GM12872 (cell line): ENCODE data around the gene MRPL16.

ENCODE experiments used
- TF ChIP-seq, protein P1 (sequence below): IDR thresholded peaks from 3 replicates; pipeline ENCODE4 v1.5.1; 2011; ENCODE audit warnings: low read depth, mild to moderate bottlenecking, low read length, moderate library complexity; ENCODE audit not compliant: insufficient read depth

MRPL16 gene

DNA sequence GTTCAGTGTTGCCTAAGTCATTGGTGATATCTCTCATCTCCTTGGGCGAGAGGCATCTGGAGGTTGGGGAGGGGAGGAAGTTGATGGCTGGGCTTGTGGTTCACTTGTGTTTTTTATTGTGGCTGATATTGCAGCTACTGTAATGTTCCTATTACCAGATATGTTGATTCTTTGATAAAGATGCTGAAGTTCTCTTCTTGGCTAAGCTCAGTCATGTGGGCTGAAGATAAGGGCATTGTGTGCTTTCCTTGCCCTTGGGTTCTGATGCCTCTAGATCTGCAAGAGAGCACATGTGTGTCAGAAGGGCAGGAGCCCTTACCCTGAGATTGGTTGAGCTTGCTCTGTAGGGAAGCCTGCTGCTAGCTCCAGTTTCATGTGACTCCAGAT lies 43.4 kb downstream of the MRPL16 start:
- TF ChIP-seq, protein P1, sequence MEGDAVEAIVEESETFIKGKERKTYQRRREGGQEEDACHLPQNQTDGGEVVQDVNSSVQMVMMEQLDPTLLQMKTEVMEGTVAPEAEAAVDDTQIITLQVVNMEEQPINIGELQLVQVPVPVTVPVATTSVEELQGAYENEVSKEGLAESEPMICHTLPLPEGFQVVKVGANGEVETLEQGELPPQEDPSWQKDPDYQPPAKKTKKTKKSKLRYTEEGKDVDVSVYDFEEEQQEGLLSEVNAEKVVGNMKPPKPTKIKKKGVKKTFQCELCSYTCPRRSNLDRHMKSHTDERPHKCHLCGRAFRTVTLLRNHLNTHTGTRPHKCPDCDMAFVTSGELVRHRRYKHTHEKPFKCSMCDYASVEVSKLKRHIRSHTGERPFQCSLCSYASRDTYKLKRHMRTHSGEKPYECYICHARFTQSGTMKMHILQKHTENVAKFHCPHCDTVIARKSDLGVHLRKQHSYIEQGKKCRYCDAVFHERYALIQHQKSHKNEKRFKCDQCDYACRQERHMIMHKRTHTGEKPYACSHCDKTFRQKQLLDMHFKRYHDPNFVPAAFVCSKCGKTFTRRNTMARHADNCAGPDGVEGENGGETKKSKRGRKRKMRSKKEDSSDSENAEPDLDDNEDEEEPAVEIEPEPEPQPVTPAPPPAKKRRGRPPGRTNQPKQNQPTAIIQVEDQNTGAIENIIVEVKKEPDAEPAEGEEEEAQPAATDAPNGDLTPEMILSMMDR = no peak

DNA sequence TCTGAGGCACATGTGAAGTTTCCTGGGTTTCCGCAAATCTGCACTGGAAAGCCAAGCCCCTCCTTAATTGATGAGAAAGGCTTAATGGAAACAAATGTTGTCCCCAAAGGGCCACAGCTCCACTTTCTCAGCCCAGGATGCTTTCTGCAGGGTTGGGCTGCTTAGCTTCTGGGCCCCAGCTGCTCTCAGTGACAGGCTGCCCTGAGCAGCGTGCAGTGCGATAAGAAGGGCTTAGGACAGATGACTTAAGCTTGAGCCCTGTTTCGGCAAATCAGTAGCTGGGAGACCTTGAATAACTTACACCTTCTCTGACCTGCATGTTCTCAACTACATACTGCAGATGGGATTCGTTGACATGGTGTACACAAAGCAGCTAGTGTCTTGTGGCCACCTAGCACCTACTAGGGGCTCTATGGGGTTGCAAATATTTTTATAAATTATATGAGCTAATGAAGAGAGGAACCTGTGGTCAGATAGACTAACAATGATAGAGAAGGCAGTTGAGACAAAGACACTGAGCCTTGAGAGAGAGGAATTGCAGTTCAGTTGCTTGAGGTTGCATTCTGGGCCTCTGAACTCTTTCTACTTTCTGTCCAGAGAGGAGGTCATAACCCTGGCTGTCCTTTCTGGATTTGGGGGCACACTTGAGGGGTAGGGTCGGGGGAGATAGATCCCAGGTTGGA lies 43.9 kb downstream of the MRPL16 start:
- TF ChIP-seq, protein P1 = no peak

DNA sequence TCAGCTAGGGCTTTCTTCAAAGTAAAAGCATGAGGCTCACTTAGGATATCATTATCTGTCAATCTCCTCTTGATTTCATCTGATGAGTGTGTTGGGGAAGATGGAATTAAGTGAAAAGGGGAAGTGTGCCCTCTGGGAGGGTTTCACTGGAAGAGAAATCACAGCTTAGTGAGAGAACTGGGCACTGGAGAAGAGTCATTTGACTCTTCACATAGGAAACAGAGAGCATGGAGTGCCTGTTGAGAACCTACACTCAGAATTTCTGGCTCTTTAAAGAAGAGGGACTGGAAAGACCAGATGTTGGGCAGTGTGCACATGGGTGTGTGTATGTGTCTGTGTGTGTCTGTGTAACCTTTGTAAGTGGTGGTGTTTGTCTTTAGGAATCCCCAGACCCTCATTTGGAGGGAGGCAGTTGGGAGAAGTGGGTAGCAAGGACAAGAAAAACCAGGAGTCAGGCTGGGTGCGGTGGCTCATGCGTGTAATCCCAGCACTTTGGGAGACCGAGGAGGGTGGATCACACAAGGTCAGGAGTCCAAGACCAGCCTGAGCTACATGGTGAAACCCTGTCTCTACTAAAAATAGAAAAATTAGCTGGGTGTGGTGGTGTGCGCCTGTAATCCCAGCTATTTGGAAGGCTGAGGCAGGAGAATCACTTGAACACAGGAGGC lies 45.4 kb downstream of the MRPL16 start:
- TF ChIP-seq, protein P1 = no peak

DNA sequence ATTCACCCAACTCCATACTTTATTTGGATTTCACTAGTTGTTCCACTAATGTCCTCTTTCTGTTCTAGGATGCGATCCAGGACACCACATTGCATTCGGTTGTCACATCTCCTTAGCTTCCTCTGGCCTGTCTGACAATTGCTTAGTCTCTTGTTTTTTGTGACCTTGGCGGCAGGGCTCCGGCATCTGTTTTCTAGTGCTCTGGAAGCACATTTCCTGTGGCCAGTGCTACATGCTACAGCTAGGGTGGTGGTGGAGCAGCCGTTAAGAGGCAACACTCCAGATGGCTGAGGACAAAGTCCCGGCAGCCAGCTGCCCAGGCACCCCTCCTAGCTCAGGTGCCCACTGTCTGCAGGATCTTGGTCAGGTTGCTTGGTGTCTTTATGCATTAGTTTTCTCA lies 48.6 kb downstream of the MRPL16 start:
- TF ChIP-seq, protein P1 = no peak

DNA sequence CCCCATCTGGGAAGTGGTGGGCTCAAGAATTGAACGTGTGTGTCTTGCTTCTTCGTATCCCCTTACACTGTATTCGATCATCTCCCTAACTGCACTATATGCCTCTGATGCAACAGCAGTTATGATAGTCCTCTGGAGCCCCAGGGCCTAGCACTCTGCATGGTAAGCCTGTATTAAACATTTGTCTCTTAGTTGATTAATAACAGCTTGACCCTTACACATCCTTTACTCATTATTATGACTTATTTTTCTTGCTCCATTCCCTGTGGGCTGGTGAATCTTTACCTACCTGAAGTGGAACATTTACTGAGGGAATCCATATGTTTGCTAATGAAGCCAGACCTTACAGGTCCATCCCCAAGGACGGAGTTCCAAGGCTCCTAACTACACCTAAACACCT lies 49.8 kb downstream of the MRPL16 start:
- TF ChIP-seq, protein P1 = no peak

DNA sequence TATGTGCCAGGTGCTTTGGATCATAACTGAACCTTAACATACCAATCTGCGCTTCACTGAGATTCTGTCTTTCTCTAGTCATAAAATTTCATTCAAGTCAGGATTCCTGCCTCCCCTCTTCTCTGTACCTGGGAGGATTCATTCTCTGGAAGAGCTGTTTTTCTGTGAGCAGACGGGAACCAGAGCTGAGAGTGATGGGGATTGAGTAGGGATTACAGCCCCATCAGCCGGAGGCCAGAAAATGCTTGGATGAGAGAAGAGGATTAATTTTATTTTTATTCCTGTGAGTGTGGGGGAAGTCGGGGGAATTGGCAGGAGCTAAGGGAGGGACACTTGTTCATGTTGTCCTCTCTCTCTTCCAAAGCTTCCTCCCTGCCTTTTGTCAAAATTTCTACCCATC lies 50.7 kb downstream of the MRPL16 start:
- TF ChIP-seq, protein P1 = no peak

DNA sequence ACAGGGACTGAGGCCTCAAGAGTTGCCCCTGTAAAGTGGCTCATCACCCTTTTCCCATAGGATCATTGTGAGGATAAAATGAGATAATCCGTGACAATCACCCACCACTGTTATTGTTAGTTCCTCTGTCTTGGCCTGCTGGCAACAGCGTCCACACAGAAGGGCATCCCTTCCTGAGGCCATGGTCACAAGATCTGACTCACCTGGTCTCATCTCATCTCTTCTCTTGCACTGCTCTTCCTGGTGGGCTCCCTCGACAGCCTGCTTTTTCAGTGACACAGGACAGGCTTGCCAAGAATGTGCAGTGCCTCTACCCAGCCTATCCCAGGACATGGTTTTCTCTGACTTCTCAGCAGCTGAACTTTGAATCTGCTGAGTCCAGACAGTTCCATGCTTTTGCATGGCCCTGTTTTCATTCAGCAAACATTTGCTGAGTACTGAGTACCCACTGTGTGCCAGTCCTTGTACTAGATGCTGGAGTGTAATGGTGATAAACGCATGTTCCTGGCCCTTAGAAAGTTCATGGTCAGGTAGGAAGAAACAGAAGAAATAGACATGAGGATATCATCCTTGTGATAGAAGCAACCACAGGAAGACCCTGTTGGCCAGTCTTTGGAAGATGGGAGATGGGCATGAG lies 52.1 kb downstream of the MRPL16 start:
- TF ChIP-seq, protein P1 = no peak
